ENCODE results near the gene MRPL44. TPM values are rescaled to one million over a fixed set of nuclear protein-coding genes. Genes with fewer than 3 reads are reported as not detected.

MRPL44 gene
- total and polyA plus RNA-seq, 2 of the 8 experiments (the other 6 are each of a cell fraction or from before 2014, with no cell fraction given) = 32.0 to 53.2 TPM

- H3K79me1 ChIP-seq (ENCODE audit: low read depth, low read length) = no peaks in the 10 kb centered on the region
- H3K79me2 ChIP-seq (ENCODE audit: control insufficient read depth in 1 of 2, insufficient read depth in 2 of 2, low read length in 2 of 2) = no peaks in the 10 kb centered on the region
- H2AK5ac ChIP-seq (ENCODE audit: low read depth, low read length) = no peak overlapping the region
- H4K91ac ChIP-seq (replicated peaks; ENCODE audit: insufficient read length, low read length) = no peak overlapping the region
- no peak overlapping the region for H3K18ac ChIP-seq (ENCODE audit: extremely low read depth, low read length)
- TF ChIP-seq GABPA (IDR thresholded peaks at IDR 0.05; ENCODE audit: borderline replicate concordance, insufficient read depth, low read length) (no peak), BRCA1 (IDR thresholded peaks at IDR 0.05; ENCODE audit: low read depth, low read length) (no peak), TCF12 (IDR thresholded peaks at IDR 0.05; ENCODE audit: low read depth, low read length) (no peak), TBP (IDR thresholded peaks at IDR 0.05; ENCODE audit: low read depth, low read length) (no peak)
- WGBS, 2 experiments (ENCODE audit: extremely low coverage in 1 of 2, insufficient coverage in 1 of 2, insufficient read length in 1 of 2, insufficient replicate concordance in 2 of 2, low coverage in 1 of 2, low lambda C conversion rate in 2 of 2, missing lambda C conversion rate in 1 of 2) = 95% methylated on average over 5 of the region's 5 CpGs; no CpG with 5 or more reads in 1 of the 2 experiments
- H2BK15ac ChIP-seq (ENCODE audit: low read length) = no peak overlapping the region
- H2AFZ ChIP-seq (ENCODE audit: low read length) = no peak overlapping the region
- ChIA-PET CTCF (ENCODE audit: partially characterized antibody) (interaction anchor here (0.8 to 16.7 kb wide), 13 partner anchors 8 to 374 kb away, joined by 3 to 436 read pairs (median 5); no protein-coding TSS in a partner anchor), POLR2A (ENCODE audit: partially characterized antibody) (no interaction called here)
- H3K4me3 ChIP-seq (ENCODE audit: extremely low read depth in 1 of 4, insufficient read depth in 2 of 4, low read depth in 3 of 4, low read length in 4 of 4) = no peak overlapping the region
- no peak overlapping the region for H3K56ac ChIP-seq (replicated peaks; ENCODE audit: insufficient read length, low read depth, low read length)
- H2BK12ac ChIP-seq (ENCODE audit: low read depth, low read length) = no peak overlapping the region
- no peak overlapping the region for H3K27ac ChIP-seq (ENCODE audit: low read depth, low read length)
- H2BK5ac ChIP-seq (ENCODE audit: low read depth, low read length) = no peak overlapping the region
- no peak overlapping the region for H3K9ac ChIP-seq (replicated peaks in 1 of 4; ENCODE audit: extremely low read depth in 1 of 4, low read depth in 3 of 4, low read length in 3 of 4)
- H3K4ac ChIP-seq (replicated peaks; ENCODE audit: insufficient read length, low read depth, low read length) = no peak overlapping the region
- H3K4me2 ChIP-seq (ENCODE audit: insufficient read depth in 1 of 2, low read depth in 2 of 2, low read length in 2 of 2) = no peak overlapping the region
- peaks cover 0 to 1% of the 10 kb centered on the region in 2 experiments for H4K20me1 ChIP-seq (replicated peaks in 1 of 2; ENCODE audit: control insufficient read depth in 1 of 2, insufficient read depth in 2 of 2, low read length in 2 of 2)
- no peaks in the 10 kb centered on the region for H3K27me3 ChIP-seq (replicated peaks in 1 of 4; ENCODE audit: control insufficient read depth in 3 of 4, extremely low read depth in 1 of 4, insufficient read depth in 3 of 4, low read length in 3 of 4)
- no peak overlapping the region for H4K8ac ChIP-seq (ENCODE audit: extremely low read depth, insufficient read depth, low read length)
- H2BK120ac ChIP-seq (replicated peaks; ENCODE audit: low read depth, low read length) = no peak overlapping the region
- DNase-seq (ENCODE audit: low read depth in 1 of 2, low spot score in 2 of 2) (no peak), FAIRE-seq (no peak)
- H3K23me2 ChIP-seq (ENCODE audit: low read depth, low read length) = no peaks in the 10 kb centered on the region
- no peak overlapping the region for H2BK20ac ChIP-seq (ENCODE audit: low read length)
- H3K4me1 ChIP-seq (replicated peaks in 1 of 4; ENCODE audit: control insufficient read depth in 3 of 4, insufficient read depth in 4 of 4, low read length in 3 of 4) = no peaks in the 10 kb centered on the region
- H3K14ac ChIP-seq (ENCODE audit: insufficient read length) = no peak overlapping the region
- H3K36me3 ChIP-seq (ENCODE audit: control insufficient read depth in 2 of 4, insufficient read depth in 4 of 4, low read length in 3 of 4) = peaks cover 0 to 3% (median 0%) of the 10 kb centered on the region in 4 experiments; a peak in 1 of 8 replicates
- no peak overlapping the region for H3K23ac ChIP-seq (ENCODE audit: insufficient read length)
- H3K9me3 ChIP-seq (ENCODE audit: insufficient read depth in 2 of 2, low read depth in 1 of 2, low read length in 1 of 2) = no peaks in the 10 kb centered on the region
- H4K5ac ChIP-seq (ENCODE audit: insufficient read length, low read depth, low read length) = no peak overlapping the region
Measured at GRCh38 chr2:223995569-223995968, 38.3 kb downstream of the MRPL44 start.

All from H1 (cell line).